Activated CD8-positive, alpha-beta T cell treated with anti-CD3 and anti-CD28 coated beads for 36 hours (primary cell): ENCODE measurements around the gene SCFD2. TPM values are rescaled to one million over a fixed set of nuclear protein-coding genes. Genes with fewer than 3 reads are reported as not detected.

ENCODE experiments used
- ATAC-seq: fragments of 200-7000 bp; cut with Tn5 transposase; one replicate; pipeline ENCODE4 v1.10.0; 2021; ENCODE audit warnings: mild to moderate bottlenecking, moderate library complexity
- CTCF ChIA-PET: fragments of 350-600 bp; sonication (Branson Sonifier 250); formaldehyde crosslinking; loops from one replicate; lab custom pipeline; 2021; ENCODE audit warnings: antibody characterized with exemption; lab: Charles Lee
- POLR2A ChIA-PET: fragments of 350-600 bp; sonication (Branson Sonifier 250); formaldehyde crosslinking; loops from one replicate; lab custom pipeline; 2021; ENCODE audit warnings: antibody characterized with exemption; lab: Charles Lee
- DNase-seq: peaks from one replicate; pipeline ENCODE4 v3.0.0-alpha.2; 2020
- H3K27ac Mint-ChIP-seq: one replicate; pipeline ENCODE4 v1.8.0; 2021; ENCODE audit warnings: mild to moderate bottlenecking, mixed read lengths
- H3K27me3 Mint-ChIP-seq: one replicate; pipeline ENCODE4 v1.8.0; 2021; ENCODE audit warnings: mixed read lengths
- H3K36me3 Mint-ChIP-seq: one replicate; pipeline ENCODE4 v1.8.0; 2021; ENCODE audit warnings: low read depth, mixed read lengths
- H3K4me1 Mint-ChIP-seq: one replicate; pipeline ENCODE4 v1.8.0; 2021; ENCODE audit warnings: low read depth, mixed read lengths
- H3K4me3 Mint-ChIP-seq: one replicate; pipeline ENCODE4 v1.8.0; 2021; ENCODE audit warnings: mild to moderate bottlenecking, moderate library complexity, mixed read lengths
- H3K9me3 Mint-ChIP-seq: one replicate; pipeline ENCODE4 v1.8.0; 2021; ENCODE audit warnings: mixed read lengths
- CTCF ChIP-seq: fragments of 200-600 bp; IDR thresholded peaks from one replicate; pipeline ENCODE4 v1.8.0; 2022; ENCODE audit warnings: antibody characterized with exemption, mild to moderate bottlenecking
- intact Hi-C: fragments of 100-400 bp; cut with micrococcal nuclease; formaldehyde crosslinking; loops from one replicate; pipeline ENCODE4 v1.10.0; 2022
- total RNA-seq, 2 experiments: library from RNA; stranded (reverse); gene quantifications; one replicate each; pipeline ENCODE4 v1.2.3, GENCODE V29; 2021

SCFD2 gene
- total RNA-seq, 2 experiments from 2014 or later = 21.4 to 22.1 TPM

DNA sequence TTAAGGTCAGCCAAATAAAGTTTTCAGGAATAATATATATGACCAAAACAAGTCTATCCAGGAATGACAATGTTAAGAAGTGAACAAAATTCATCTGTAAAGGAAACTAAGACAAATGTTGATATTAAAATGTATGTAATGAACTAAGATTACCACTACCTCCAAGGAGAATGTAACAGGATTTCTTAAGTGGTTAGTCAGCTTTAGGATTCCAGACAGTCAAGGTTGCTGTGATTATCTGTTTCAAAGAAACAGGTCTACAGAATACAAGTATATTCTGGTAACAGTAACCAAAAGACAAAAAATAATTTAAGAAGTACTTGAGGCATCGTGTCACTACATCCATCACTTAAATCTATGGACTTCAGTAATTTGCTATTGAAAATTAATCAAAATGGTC, 172.8 kb downstream of the SCFD2 start:
- H3K36me3 Mint-ChIP-seq = no peaks in the 10 kb centered on the region
- no peak for DNase-seq
- ChIA-PET CTCF (no interaction called here), POLR2A (no interaction called here)
- ATAC-seq = no peak
- H3K4me3 Mint-ChIP-seq = no peak overlapping the region
- H3K9me3 Mint-ChIP-seq = no peaks in the 10 kb centered on the region
- no peaks in the 10 kb centered on the region for H3K27me3 Mint-ChIP-seq
- no peak overlapping the region for H3K27ac Mint-ChIP-seq
- TF ChIP-seq CTCF = no peak
- H3K4me1 Mint-ChIP-seq = no peaks in the 10 kb centered on the region
- intact Hi-C loops = loop anchor here (10.0 kb wide), 2 partner anchors 178 to 1042 kb away; no protein-coding TSS in a partner anchor

DNA sequence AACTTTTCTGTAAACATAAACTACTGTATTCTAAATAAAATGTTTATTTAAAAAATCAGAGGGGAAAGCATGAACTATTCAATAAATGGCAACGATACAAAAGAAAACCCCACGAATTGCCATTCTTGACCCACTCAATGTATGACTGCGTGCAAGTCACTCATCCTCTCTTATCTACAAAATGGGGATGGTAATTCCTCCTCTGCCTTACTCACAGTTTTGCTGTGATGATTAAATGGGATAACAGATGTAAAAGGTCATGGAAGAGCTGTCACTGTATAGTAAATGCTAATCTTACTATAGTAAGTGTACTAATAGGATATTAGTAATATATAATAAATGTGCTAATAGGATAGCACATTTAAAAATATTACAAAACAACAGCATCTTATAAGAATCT, 173.4 kb downstream of the SCFD2 start:
- no peak overlapping the region for H3K27ac Mint-ChIP-seq
- no peaks in the 10 kb centered on the region for H3K9me3 Mint-ChIP-seq
- no peaks in the 10 kb centered on the region for H3K36me3 Mint-ChIP-seq
- ATAC-seq = no peak
- intact Hi-C loops = loop anchor here (10.0 kb wide), 2 partner anchors 178 to 1042 kb away; no protein-coding TSS in a partner anchor
- H3K4me1 Mint-ChIP-seq = no peaks in the 10 kb centered on the region
- TF ChIP-seq CTCF = no peak
- H3K4me3 Mint-ChIP-seq = no peak overlapping the region
- CTCF ChIA-PET = no interaction called here
- no peak for DNase-seq
- H3K27me3 Mint-ChIP-seq = no peaks in the 10 kb centered on the region
- POLR2A ChIA-PET = no interaction called here

GRCh38 chr4:53191997-53192396, 173.9 kb downstream of the SCFD2 start:
- Mint-ChIP-seq H3K4me3 (no peak overlapping the region), H3K27me3 (no peaks in the 10 kb centered on the region), H3K27ac (no peak overlapping the region), H3K9me3 (no peaks in the 10 kb centered on the region), H3K36me3 (no peaks in the 10 kb centered on the region), H3K4me1 (no peaks in the 10 kb centered on the region)
- POLR2A ChIA-PET = no interaction called here
- CTCF ChIA-PET = no interaction called here
- DNase-seq (no peak), ATAC-seq (no peak)
- TF ChIP-seq CTCF = no peak
- intact Hi-C loops = loop anchor here (10.0 kb wide), 2 partner anchors 177 to 1043 kb away; no protein-coding TSS in a partner anchor

GRCh38 chr4:53189011-53189410, 176.8 kb downstream of the SCFD2 start:
- H3K36me3 Mint-ChIP-seq = peaks cover 6% of the 10 kb centered on the region
- no peak for ATAC-seq
- no peak for DNase-seq
- ChIA-PET CTCF (interaction anchor here (1.0 to 1.1 kb wide), 3 partner anchors 56 to 1045 kb away, joined by 3 read pairs; no protein-coding TSS in a partner anchor), POLR2A (no interaction called here)
- no peak overlapping the region for H3K27ac Mint-ChIP-seq
- TF ChIP-seq CTCF = no peak
- intact Hi-C loops = no loop called here
- H3K27me3 Mint-ChIP-seq = no peaks in the 10 kb centered on the region
- no peaks in the 10 kb centered on the region for H3K9me3 Mint-ChIP-seq
- no peaks in the 10 kb centered on the region for H3K4me1 Mint-ChIP-seq
- H3K4me3 Mint-ChIP-seq = no peak overlapping the region

DNA sequence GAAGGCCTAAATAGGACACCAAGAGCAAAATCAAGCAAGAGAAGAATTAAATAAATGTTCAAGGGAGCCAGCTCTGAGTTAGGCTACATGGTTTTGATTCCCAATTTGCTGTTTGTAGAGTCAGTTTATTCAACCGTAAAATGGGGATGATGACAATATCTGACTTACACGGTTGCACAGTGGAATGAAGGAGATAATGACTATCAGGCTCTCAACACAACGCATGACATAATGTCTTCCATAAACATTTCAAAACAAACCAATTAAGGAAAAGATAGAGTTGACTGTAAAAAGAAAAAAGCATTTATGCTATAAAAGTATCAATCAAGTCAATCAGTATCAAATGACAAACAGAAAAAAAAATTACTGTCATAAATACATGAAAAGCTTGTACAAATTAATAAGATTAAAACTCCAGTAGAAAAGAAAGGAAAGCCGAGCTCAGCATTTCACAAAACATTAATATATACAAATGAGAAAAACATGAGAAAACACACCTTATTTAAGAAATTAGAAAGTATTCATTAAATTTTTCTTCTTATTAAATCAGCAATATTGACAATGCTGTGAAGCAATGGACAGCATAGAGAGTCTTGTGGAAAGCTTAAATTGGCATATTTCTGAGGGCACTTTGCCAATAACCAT, 179.0 kb downstream of the SCFD2 start:
- Mint-ChIP-seq H3K4me1 (no peaks in the 10 kb centered on the region), H3K9me3 (peaks cover 2% of the 10 kb centered on the region), H3K4me3 (no peak overlapping the region), H3K36me3 (peaks cover 19% of the 10 kb centered on the region), H3K27me3 (no peaks in the 10 kb centered on the region), H3K27ac (no peak overlapping the region)
- no peak for TF ChIP-seq CTCF
- intact Hi-C loops = no loop called here
- DNase-seq (no peak), ATAC-seq (no peak)
- ChIA-PET POLR2A (no interaction called here), CTCF (interaction anchor here (0.7 to 1.7 kb wide), 3 partner anchors 9 to 1046 kb away, joined by 3 to 5 read pairs (median 4); no protein-coding TSS in a partner anchor)
